Ishikawa (cell line): ENCODE data around the gene PIGS.

Experiments
- CEBPB ChIP-seq: IDR thresholded peaks from 2 replicates; pipeline ENCODE4 v1.6.1; 2012
- CREB1 ChIP-seq: IDR thresholded peaks from 2 replicates; pipeline ENCODE4 v1.6.1; 2012; ENCODE audit warnings: low read depth
- EGR1 ChIP-seq: IDR thresholded peaks from 2 replicates; pipeline ENCODE4 v1.6.1; 2012
- EP300 ChIP-seq: IDR thresholded peaks from 2 replicates; pipeline ENCODE4 v1.6.1; 2012; ENCODE audit warnings: borderline replicate concordance
- FOXM1 ChIP-seq: IDR thresholded peaks from 2 replicates; pipeline ENCODE4 v1.6.1; 2012; ENCODE audit warnings: low read depth, borderline replicate concordance
- NFIC ChIP-seq: IDR thresholded peaks from 2 replicates; pipeline ENCODE4 v1.6.1; 2012
- RAD21 ChIP-seq: IDR thresholded peaks from 2 replicates; pipeline ENCODE4 v1.6.1; 2012; ENCODE audit warnings: low read depth
- TAF1 ChIP-seq: IDR thresholded peaks from 2 replicates; pipeline ENCODE4 v1.6.1; 2012; ENCODE audit warnings: low read depth, mild to moderate bottlenecking
- TCF12 ChIP-seq: IDR thresholded peaks from 2 replicates; pipeline ENCODE4 v1.6.1; 2012; ENCODE audit warnings: low read depth
- TEAD4 ChIP-seq: IDR thresholded peaks from 2 replicates; pipeline ENCODE4 v1.6.1; 2012
- YY1 ChIP-seq: IDR thresholded peaks from 2 replicates; pipeline ENCODE4 v1.6.1; 2012; ENCODE audit warnings: low read depth
- ZBTB7A ChIP-seq: IDR thresholded peaks from 2 replicates; pipeline ENCODE4 v1.6.1; 2012; ENCODE audit warnings: low read depth
- TF ChIP-seq, protein P1 (sequence below): IDR thresholded peaks from 2 replicates; pipeline ENCODE4 v1.6.1; 2012; ENCODE audit warnings: low read depth, mild to moderate bottlenecking
- TF ChIP-seq, protein P2 (sequence below): IDR thresholded peaks from 2 replicates; pipeline ENCODE4 v1.6.1; 2012
- TF ChIP-seq, protein P3 (sequence below): IDR thresholded peaks from 2 replicates; pipeline ENCODE4 v1.6.1; 2012

PIGS gene

GRCh38 chr17:28545141-28545503, 26.2 kb downstream of the PIGS start:
- TF ChIP-seq, protein P1, sequence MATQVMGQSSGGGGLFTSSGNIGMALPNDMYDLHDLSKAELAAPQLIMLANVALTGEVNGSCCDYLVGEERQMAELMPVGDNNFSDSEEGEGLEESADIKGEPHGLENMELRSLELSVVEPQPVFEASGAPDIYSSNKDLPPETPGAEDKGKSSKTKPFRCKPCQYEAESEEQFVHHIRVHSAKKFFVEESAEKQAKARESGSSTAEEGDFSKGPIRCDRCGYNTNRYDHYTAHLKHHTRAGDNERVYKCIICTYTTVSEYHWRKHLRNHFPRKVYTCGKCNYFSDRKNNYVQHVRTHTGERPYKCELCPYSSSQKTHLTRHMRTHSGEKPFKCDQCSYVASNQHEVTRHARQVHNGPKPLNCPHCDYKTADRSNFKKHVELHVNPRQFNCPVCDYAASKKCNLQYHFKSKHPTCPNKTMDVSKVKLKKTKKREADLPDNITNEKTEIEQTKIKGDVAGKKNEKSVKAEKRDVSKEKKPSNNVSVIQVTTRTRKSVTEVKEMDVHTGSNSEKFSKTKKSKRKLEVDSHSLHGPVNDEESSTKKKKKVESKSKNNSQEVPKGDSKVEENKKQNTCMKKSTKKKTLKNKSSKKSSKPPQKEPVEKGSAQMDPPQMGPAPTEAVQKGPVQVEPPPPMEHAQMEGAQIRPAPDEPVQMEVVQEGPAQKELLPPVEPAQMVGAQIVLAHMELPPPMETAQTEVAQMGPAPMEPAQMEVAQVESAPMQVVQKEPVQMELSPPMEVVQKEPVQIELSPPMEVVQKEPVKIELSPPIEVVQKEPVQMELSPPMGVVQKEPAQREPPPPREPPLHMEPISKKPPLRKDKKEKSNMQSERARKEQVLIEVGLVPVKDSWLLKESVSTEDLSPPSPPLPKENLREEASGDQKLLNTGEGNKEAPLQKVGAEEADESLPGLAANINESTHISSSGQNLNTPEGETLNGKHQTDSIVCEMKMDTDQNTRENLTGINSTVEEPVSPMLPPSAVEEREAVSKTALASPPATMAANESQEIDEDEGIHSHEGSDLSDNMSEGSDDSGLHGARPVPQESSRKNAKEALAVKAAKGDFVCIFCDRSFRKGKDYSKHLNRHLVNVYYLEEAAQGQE, result no peak
- TF ChIP-seq, protein P2, sequence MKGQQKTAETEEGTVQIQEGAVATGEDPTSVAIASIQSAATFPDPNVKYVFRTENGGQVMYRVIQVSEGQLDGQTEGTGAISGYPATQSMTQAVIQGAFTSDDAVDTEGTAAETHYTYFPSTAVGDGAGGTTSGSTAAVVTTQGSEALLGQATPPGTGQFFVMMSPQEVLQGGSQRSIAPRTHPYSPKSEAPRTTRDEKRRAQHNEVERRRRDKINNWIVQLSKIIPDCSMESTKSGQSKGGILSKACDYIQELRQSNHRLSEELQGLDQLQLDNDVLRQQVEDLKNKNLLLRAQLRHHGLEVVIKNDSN, result no peak
- TF ChIP-seq YY1 (no peak), TEAD4 (no peak), TAF1 (no peak), FOXM1 (no peak), TCF12 (no peak), NFIC (no peak), CREB1 (no peak), RAD21 (no peak), CEBPB (no peak), ZBTB7A (no peak), EP300 (no peak), EGR1 (no peak)
- TF ChIP-seq, protein P3, sequence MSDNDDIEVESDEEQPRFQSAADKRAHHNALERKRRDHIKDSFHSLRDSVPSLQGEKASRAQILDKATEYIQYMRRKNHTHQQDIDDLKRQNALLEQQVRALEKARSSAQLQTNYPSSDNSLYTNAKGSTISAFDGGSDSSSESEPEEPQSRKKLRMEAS, result no peak

DNA sequence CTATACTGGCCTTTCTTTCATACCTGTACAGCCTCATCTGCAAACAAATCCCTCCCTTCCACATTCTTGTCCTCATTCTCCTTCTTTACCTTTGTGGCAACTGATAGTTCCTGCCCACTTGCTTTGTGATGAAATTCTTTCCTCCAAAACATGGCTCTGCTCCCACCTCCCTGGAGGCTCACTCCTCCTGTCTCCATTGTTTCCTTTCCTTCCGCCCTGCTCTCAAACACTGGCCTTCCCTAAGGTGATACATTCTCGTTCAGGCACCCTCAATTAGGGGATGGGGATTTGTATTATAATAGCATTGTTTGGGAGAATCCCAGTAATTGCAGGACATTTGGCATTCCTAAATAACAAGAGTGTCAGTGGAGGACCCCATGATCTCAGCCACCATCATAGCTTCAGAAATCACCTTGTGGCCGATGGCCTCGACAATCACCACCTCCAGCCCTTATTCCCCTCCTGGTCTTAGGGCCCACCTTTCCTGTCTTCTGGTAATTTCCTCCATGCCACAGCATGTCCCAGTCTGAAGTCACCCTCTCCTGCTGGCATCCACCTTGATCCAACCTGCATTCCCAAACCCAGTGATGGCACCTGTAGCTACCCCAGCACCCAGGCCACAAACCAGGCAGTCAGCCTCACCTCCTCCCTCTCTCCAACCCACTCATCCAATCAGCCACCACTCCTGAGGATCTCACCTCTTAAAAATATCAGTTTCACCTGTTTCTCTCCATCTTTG, 26.8 kb downstream of the PIGS start:
- TF ChIP-seq CEBPB, result no peak
- TF ChIP-seq NFIC, result no peak
- TF ChIP-seq TCF12, result no peak
- TF ChIP-seq, protein P1, result no peak

DNA sequence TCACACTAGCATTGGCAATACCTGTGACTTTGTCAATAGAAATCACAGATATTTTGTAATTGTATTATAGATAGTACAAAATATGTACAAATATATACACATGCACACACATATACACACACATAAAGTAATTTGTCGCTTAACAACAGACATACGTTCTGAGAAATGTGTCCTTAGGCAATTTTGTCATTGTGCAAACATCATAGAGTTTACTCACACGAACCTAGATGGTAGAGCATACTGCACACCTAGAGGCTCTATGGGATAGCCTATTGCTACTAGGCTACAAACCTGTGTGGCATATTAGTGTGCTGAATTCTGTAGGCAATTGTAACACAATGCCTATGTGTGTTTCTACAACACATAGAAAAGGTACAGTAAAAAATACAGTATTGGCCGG, 29.9 kb downstream of the PIGS start:
- TF ChIP-seq NFIC (no peak), ZBTB7A (no peak), EP300 (no peak), FOXM1 (no peak), EGR1 (no peak), TCF12 (no peak), YY1 (no peak), CREB1 (no peak), CEBPB (no peak), RAD21 (no peak), TEAD4 (no peak), TAF1 (no peak)
- TF ChIP-seq, protein P2, result no peak
- TF ChIP-seq, protein P1, result no peak
- TF ChIP-seq, protein P3, result no peak

DNA sequence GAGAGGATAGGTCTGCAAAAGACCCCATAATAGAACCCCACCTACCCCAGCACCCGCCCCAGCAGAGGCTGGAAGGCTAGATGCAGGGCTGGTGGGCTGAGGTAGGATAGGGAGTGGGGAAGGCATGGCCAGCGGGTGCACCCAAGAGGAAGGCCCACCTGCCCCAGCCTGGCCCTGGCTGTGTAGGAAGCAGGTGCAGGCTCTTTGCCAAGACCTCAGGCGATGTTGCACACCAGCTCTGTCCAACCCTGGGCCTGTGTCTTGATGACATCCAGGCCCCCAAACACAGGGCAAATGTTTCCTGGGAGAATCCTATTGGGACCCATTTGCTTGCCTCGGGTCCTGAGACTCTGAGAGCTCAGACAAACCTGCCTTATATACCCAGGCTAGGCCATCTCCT, 31.1 kb downstream of the PIGS start:
- TF ChIP-seq TCF12 (no peak), EP300 (no peak), YY1 (no peak), ZBTB7A (no peak)

GRCh38 chr17:28538296-28538895, 32.9 kb downstream of the PIGS start:
- TF ChIP-seq, protein P3, result no peak
- TF ChIP-seq YY1, result no peak
- TF ChIP-seq, protein P1, result no peak
- no peak for TF ChIP-seq EP300
